Measurements from ENCODE around the gene PARVB.
"Not testable (repeated sequence)": the region's sequence is repeated elsewhere in the genome, so short reads cannot be mapped to it uniquely, and the experiment has no call there.

The PARVB gene

DNA sequence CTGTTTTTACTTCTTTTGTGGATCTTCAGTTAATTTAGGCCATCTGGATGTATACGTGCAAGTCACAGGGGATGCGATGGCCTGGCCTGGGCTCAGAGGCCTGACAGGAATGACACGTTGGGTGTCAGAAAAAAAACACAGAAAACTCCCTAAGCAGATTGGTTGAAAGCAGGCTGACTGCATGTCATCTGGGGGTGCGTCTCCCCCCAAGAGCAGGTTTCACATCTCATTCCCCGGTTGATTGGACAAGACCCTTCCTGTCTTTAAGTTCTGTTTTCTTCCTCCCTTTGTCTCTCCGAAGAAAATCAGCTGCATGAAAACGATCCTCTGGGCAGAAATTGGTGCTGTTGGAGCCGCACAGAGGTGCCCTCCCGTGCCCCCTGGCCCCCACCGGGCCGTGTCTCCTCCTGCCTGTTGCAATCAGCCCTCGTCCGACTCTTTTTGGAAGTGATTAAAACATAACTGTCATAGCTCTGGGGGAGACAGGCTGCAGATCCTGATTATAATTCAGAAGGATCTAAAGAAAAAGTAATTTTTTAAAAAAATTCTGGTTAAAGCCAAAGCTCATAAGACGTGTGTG lies 84.8 kb downstream of the PARVB start:
- DNase-seq (ENCODE audit: low read depth in 2 of 2) = no peak

- DNase-seq (ENCODE audit: low read depth in 2 of 2) = no peak
These were observed 85.3 kb downstream of the PARVB start for GRCh38 chr22:44109416-44109815.

DNA sequence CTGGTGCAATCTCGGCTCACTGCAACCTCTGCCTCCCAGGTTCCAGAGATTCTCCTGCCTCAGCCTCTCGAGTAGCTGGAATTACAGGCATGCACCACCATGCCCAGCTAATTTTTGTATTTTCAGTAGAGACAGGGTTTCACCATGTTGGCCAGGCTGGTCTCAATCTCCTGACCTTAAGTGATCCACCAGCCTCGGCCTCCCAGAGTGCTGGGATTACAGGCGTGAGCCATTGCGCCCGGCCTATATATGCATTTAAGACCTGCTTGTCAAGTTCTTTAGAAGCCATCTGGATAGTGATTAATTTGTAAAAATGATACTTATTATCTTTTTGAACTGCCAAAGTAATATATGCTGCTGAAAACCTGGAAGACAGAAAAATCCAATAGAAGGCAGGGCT lies 86.6 kb downstream of the PARVB start:
- not testable (repeated sequence) for DNase-seq (ENCODE audit: low read depth in 2 of 2)

DNA sequence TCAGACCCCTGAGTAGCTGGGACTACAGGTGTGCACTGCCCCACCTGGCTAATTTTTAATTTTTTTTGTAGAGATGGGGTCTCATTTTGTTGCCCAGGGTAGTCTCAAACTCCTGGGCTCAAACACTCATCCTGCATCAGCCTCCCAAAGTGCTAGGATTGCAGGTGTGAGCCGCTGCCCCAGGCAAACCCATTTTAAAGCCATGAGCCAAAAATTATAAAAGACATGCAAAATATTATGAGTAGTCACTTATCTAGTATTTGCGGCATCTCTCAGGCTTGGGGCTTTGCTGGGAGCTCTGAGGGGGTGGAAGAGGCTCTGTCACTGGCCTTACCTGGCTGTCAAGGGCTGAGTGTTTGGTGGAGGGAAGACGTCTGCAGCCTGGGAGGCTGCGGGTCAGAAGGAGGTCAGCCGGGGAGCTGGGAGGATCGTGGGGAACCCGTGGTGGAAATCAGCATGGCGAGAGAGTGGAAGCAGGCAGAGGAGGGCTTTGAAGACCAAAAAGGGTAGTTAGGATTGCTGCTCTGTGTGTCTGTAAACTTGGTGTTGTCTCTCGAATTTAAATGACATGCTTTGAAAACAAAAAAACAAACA lies 87.6 kb downstream of the PARVB start:
- DNase-seq (ENCODE audit: low read depth in 2 of 2) = no peak

GRCh38 chr22:44112191-44112590 lies 88.1 kb downstream of the PARVB start:
- DNase-seq (ENCODE audit: low read depth in 2 of 2) = no peak

DNA sequence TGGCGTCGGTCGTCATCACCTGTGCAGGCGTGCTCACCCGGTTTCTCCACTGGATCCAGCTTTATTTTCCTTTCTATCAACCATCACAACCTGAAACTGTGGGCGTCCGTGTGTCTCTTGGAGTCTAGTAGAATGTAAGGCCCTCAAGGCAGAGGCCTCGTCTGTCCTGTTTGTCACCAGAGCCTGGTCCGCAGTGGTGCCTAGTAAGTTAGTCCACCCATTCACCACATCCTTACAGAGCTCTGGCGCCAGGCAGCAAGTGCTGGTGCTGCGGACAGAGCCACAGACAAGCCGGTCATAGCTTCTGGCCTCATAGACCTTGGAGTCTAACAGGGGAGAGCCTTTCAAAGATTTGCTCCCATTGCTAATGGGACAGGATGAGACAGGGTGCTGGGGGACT lies 92.2 kb downstream of the PARVB start:
- DNase-seq (ENCODE audit: low read depth in 2 of 2) = no peak

GRCh38 chr22:44116755-44117684 lies 92.9 kb downstream of the PARVB start:
- no peak for DNase-seq (ENCODE audit: low read depth in 2 of 2)

DNA sequence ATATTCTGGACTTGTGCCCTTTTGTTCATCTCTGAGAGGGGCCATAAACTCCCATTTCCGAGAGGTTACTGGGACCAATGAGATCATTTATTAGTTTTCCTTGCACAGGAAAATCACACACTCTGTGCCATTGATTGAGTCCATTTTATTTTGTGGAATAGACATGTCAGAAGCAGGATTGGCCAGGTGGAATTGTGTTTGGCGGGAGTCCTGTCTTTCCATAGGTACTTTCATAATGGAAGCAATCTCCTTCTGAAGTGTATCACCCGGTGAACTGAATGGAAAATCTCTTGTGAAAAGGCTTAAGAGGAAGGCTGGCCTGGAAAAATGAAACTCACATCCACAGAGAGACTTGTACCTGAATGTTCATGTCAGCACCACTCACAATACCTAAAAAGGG lies 93.6 kb downstream of the PARVB start:
- no peak for DNase-seq (ENCODE audit: low read depth in 2 of 2)

- DNase-seq (ENCODE audit: low read depth in 2 of 2) = no peak
These were observed 94.7 kb downstream of the PARVB start for GRCh38 chr22:44118645-44119315.

GRCh38 chr22:44119669-44120313 lies 95.7 kb downstream of the PARVB start:
- DNase-seq (ENCODE audit: low read depth in 2 of 2) = no peak

DNA sequence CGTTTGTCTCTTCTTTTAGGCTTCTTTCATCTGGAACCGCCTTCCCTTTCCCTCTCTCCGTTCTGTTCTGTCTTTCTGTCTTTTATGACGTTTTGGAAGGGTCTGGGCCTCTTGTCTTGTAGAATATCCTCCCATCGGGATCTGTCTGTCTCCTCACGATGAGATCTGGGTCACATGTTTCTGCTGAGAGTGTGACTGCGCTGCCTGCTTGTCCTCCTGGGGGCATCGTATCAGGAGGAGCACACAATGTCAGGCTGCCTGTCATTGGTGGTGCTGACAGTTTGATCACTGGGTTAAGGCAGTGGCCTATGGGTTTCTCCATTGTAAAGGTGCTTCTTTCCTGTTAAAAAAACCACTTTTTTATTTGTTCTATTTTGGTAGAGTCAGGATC lies 96.2 kb downstream of the PARVB start:
- no peak for DNase-seq (ENCODE audit: low read depth in 2 of 2)

DNA sequence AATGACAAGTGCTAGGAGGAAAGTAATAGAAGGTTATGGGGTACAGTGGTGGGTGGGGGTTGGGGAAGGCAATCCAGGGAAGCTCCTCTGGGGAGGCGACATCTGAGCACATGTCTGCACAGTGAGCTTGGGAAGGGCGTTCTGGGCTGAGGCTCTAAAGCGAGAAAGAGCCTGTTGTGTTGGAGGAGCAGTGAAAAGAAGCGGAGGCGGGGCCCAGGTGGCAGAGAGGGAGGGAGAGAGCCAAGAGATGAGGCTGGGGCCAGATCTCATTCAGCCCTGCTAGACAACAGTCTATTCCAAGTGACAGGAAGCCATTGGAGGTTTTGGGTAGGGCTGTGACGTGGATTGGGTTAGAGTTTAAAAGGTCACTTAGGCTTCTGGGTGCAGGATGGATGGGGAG lies 101.3 kb downstream of the PARVB start:
- no peak for DNase-seq (ENCODE audit: low read depth in 2 of 2)

GRCh38 chr22:44126807-44127206 lies 102.7 kb downstream of the PARVB start:
- no peak for DNase-seq (ENCODE audit: low read depth in 2 of 2)

GRCh38 chr22:44127356-44127755 lies 103.3 kb downstream of the PARVB start:
- no peak for DNase-seq (ENCODE audit: low read depth in 2 of 2)

- DNase-seq (ENCODE audit: low read depth in 2 of 2) = no peak
These were observed 105.0 kb downstream of the PARVB start for GRCh38 chr22:44128958-44129618.

- DNase-seq (ENCODE audit: low read depth in 2 of 2) = no peak
These were observed 105.5 kb downstream of the PARVB start for GRCh38 chr22:44129619-44129976.

GRCh38 chr22:44130076-44130711 lies 106.1 kb downstream of the PARVB start:
- DNase-seq (ENCODE audit: low read depth in 2 of 2) = no peak

DNA sequence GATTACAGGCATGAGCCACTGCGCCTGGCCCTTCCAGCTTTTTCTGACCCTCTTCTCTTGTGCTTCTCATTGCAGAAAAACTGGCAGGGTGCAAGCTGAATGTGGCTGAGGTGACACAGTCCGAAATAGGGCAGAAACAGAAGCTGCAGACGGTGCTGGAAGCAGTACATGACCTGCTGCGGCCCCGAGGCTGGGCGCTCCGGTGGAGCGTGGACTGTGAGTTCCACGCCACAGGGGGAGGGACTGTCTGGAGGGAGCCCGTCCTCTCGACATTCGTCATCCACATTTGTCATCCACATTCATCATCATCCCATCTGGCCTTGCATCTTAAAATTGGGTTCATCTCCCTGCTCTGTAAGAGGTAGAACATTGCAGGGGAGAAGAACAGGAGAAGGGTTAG lies 107.3 kb downstream of the PARVB start:
- DNase-seq (ENCODE audit: low read depth in 2 of 2) = no peak

GRCh38 chr22:44131989-44132685 lies 108.0 kb downstream of the PARVB start:
- no peak for DNase-seq (ENCODE audit: low read depth in 2 of 2)

- DNase-seq (ENCODE audit: low read depth in 2 of 2) = no peak
These were observed 108.6 kb downstream of the PARVB start for GRCh38 chr22:44132724-44133123.
